ENCODE measurements around the gene OTUD7B.
A peak's percentile ranks its signal among the peaks of the same experiment; 100 is the strongest.
"Not testable (repeated sequence)": the region's sequence is repeated elsewhere in the genome, so short reads cannot be mapped to it uniquely, and the experiment has no call there.

OTUD7B gene

GRCh38 chr1:149957548-149957947 is 53.0 kb downstream of the OTUD7B start:
- not testable (repeated sequence) for DNase-seq (ENCODE audit: low read depth in 1 of 2, low spot score in 1 of 2)

DNA sequence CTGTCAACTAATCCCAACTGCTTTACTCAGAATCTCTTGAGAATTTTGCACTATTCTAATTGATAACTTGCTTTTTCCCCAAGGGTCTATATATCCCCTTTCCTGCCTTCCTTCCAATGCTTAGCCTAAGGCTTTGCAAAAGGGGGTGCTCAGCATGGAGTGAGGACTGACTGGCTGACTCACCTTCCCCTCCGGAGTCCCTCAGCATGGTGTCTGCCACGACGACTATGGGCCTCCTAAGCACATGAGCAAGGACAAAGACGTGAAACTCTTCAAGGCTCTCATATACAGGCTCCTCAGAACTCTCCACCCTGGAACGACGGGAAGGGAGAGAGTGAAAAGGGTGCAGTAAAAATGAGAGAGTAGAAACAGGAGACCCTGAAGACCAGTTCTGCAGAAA is 60.6 kb downstream of the OTUD7B start:
- DNase-seq (ENCODE audit: low read depth in 1 of 2, low spot score in 1 of 2): no peak

DNA sequence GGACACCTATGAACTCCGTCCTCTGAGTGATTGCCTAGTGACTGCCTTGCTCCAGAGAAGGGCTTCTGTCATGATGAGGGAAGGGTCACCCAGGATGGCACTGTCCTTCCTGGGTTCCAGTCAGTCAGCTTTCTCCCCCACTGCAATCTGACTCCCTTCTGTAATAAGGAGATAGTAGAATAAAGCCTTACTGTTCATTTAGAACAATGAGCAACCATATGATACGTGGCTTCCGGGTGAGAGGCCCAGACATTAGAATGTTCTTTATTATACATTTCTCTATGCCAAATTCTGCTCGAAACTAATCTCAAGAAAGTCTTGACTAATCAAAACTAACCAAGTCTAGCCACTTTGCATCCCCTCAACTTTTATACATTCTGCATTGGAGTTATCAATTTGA is 65.3 kb downstream of the OTUD7B start:
- no peak for DNase-seq (ENCODE audit: low read depth in 1 of 2, low spot score in 1 of 2)

DNA sequence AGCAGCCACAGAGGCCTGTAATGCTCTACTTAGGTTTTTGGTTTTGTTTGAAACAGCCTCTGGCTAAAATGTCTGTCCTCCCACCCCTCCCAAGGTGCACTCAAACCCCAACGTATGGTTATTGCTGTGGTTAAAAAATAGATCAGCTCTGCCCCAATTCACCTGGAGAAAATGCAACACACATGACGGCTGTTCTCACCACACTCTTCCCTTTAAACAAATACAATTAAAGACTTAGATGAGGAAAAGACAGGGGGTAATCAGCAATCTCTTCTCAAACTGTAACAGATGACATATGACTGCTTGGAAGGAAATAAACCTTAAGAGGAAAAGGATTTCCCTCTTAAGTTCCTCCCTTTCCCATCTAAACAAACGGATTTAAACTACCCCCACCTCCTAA is 67.6 kb downstream of the OTUD7B start:
- DNase-seq (ENCODE audit: low read depth in 1 of 2, low spot score in 1 of 2): no peak

DNA sequence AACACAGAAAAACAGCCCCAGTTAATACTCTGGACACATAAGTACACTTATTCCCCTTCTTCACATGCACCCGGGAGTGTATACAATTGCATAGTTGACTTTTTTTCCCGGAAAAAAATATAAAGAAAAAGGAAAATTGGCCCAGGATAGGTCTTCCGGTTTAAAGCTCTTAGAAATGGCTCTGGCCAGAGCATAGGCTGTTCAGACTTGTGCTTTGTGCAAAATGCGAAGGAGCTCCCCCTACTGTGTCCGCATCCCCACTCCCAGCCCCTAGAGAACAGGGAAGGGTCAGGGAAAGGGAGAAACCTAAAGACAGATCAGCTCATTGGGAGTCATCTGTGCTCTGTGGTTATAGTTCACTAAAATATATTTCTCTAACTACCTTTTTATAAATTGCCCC is 68.3 kb downstream of the OTUD7B start:
- DNase-seq (ENCODE audit: low read depth in 1 of 2, low spot score in 1 of 2): no peak

DNA sequence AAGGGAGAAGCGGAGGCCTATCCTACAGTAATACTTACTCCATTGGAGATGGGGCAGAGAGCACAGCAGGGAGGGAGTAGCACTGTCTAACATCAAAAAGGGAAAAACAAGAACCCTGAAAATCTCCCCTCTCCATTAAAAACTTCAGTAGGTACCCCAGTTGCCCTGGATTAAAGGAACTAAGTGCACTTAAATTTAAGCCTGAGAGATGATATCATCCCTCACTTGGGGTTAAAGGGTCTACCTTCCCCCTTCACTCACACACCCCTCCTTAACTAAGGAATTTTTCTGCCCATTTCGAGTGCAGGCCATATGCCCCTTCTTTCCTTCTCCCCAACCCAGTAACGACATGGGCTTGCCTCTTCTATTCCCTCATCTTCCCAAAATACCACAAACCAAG is 70.1 kb downstream of the OTUD7B start:
- no peak for DNase-seq (ENCODE audit: low read depth in 1 of 2, low spot score in 1 of 2)

- not testable (repeated sequence) for DNase-seq (ENCODE audit: low read depth in 1 of 2, low spot score in 1 of 2)
These were observed 71.9 kb downstream of the OTUD7B start for GRCh38 chr1:149938668-149939003.

DNA sequence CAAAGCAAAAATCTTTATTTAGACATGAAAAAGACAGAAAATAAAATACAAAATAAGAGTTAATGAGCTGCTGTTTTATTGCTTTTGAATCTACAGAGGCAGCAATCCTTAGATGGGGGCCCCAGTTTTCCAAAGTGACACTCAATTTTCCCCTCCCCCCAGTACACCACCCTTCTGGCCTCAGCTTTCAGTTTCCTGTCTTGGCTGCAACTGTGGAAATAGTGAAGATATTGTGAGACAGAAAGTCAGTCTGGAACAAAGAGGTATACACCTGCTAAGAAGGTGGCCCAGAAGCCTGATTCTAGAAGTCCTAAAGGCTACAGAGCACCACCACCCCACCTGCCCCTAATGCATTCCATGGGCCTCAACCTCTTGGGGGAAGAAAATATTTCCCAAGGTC is 72.8 kb downstream of the OTUD7B start:
- DNase-seq (ENCODE audit: low read depth in 1 of 2, low spot score in 1 of 2): peak in 1 of 2 donors; percentile 34

- no peak for DNase-seq (ENCODE audit: low read depth in 1 of 2, low spot score in 1 of 2)
These were observed 73.4 kb downstream of the OTUD7B start for GRCh38 chr1:149936992-149937705.

DNA sequence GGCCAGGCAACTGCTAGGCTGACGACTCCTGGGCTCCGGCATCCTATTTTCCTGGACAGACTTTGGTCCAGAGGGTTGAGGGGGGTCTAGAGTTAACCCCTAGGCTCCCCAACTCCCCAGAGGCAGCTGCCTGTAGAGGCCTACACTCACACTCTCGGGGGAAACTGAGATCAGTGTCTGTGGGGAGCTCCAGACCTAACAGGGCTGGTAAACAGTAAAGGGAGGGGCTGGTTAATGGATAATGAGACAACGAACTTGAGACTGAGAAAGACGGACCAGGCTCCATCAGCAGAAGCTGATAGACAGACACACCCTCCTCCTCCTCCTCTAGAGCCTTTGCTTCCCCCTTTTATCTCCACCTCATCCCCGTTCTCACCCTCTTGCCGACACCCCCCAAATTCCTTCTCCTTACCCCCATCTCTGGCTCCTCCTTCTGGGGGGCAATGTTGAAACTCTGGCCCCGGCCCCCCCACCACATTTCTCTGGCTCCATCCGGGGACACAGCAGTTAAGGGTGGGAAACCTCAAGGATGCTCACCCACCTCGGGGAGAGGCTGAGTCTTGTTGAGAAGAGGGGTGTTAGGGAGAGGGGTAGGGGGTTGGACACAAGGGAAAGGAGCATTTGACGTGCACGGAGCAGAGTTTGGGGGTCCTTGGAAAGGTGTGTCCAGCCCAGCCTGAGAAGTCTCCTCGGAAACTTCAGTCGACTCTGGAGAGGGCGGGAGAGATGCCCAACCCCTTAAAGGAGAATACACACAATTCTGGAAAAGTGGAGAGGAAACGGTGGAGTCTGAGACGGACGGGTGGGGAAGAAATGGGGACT is 74.1 kb downstream of the OTUD7B start, which contains the start of gene MTMR11:
Gene MTMR11 (minus strand): TSS at position 710 of the 822 bp plus-strand sequence. CDS start 232 bp downstream, at position 478.
- no peak for DNase-seq (ENCODE audit: low read depth in 1 of 2, low spot score in 1 of 2)

- DNase-seq (ENCODE audit: low read depth in 1 of 2, low spot score in 1 of 2): no peak
These were observed 76.2 kb downstream of the OTUD7B start for GRCh38 chr1:149934356-149934755.

GRCh38 chr1:149933208-149933607 is 77.3 kb downstream of the OTUD7B start:
- no peak for DNase-seq (ENCODE audit: low read depth in 1 of 2, low spot score in 1 of 2)

DNA sequence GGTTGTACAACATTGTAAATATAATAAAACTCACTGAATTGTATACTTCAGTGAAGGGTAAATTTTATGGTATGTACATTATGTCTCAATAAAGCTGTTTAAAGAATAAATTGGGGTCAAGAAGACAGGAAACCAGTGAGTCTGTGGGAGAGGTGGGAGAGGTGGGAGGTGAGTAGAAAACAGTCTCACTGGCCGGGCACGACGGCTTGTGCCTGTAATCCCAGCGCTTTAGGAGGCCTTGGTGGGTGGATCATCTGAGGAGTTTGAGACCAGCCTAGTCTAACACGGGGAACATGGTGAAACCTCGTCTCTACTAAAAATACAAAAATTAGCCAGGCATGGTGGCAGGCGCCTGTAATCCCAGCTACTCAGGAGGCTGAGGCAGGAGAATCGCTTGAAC is 78.1 kb downstream of the OTUD7B start:
- no peak for DNase-seq (ENCODE audit: low read depth in 1 of 2, low spot score in 1 of 2)

GRCh38 chr1:149931212-149931790 is 79.2 kb downstream of the OTUD7B start:
- no peak for DNase-seq (ENCODE audit: low read depth in 1 of 2, low spot score in 1 of 2)

GRCh38 chr1:149929856-149930255 is 80.7 kb downstream of the OTUD7B start:
- no peak for DNase-seq (ENCODE audit: low read depth in 1 of 2, low spot score in 1 of 2)

- DNase-seq (ENCODE audit: low read depth in 1 of 2, low spot score in 1 of 2): no peak
These were observed 82.2 kb downstream of the OTUD7B start for GRCh38 chr1:149928401-149928724.

DNA sequence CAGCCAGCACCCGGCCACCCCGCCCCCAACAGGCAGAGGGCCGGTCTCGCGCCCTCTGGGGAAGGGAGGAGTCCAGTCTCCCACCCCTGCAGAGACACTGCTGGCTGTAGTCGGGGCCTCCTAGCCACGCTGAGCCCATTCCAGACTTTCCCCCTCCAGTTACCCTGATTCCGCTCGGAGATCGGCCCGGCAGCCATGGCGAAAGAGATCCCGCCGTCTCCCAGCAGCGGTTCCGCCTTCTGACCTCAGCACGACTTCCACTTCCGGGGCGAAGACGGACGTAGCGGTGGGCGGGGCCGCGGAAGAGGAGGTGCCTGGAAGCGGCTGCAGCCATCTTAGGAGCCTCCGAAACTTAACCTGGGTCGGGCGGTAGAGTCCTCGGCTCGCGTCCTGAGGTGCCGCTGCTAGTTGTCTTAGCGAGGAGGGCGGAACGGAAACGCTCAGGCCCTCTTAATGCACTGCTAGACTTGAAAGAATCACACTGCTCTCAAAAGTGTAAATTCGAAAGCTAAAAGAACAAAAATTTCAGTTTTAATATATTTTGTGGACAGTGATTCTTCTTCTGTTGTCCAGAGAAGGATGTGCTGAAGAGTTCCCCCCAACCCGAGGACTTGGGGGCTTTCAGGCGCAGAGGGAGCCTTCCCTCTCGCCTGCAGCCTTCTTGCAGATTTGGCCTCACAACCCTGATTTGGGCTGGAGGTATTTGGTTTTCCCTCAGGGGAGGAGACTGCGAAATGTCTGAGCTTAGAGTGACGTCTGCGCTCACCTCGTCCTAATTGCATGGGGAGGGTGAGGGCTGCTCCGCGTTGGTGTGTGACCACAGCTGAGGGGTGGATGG is 82.7 kb downstream of the OTUD7B start, which contains the start of gene SF3B4:
Gene SF3B4 (minus strand): TSS at position 241 of the 838 bp plus-strand sequence. CDS start 44 bp downstream, at position 197.
- peak; percentile 89 to 93 for DNase-seq (ENCODE audit: low read depth in 1 of 2, low spot score in 1 of 2)

DNA sequence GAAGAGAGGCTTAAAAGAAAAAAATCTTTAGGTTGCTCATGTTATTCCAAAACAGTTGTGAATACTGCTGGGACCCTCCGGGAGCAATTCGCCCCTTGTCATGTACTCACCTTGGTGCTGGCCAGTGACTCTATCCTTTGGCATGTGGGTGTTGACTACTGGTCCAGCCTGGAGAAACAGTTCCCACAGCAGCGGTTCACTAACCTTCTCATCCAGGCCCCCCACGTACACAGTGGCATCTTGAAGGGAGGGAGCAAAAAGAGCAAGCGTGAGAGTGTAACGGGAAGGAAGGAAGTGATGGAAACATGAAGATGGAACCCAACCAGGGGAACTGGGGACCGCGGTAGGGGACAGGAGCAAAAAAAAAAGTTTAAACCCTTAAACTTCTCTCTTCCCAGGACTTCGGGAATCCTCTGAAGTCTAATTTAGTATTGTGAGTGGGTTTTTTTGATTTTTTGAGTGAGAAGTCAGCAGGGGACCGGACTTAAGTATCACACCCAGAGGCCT is 83.4 kb downstream of the OTUD7B start:
- DNase-seq (ENCODE audit: low read depth in 1 of 2, low spot score in 1 of 2): no peak

GRCh38 chr1:149926296-149926695 is 84.2 kb downstream of the OTUD7B start:
- no peak for DNase-seq (ENCODE audit: low read depth in 1 of 2, low spot score in 1 of 2)

DNA sequence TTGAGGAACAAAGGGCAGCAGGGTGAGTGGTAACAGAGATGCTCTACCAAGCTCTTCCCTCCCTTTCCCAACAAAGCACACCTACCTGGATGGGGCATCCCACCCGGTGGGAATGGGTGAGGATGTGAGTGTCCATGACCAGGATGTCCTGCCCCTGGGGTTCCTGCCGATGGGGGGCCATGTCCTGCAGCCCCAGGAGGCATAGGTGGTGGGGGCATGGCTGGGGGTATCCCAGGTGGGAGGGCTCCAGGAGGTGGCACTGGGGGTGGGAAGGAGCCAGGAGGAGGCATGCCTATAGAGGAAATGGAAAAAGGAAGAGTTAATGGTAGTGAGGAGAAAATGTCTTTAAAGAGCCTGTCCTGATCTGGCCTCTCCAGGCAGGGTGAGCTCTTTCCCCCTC is 84.8 kb downstream of the OTUD7B start:
- no peak for DNase-seq (ENCODE audit: low read depth in 1 of 2, low spot score in 1 of 2)

DNA sequence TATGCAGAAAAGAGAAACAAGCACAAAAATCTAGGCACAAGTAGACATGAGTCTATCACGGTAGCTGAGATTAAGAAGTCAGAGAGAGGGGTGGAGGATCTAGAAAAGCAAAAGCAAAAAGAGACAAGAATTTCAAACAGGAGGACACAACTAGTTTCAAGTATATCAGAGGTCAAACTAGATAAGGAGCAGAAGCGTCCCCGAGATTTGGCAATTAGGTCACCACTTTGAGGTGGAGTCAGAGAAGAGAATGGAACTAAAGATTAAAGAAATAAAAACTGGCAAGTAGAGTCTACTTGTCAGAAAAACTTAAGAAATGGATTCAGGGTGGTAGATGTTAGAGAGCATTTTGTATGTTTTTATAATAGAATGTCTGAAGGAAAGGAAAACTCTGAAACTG is 85.2 kb downstream of the OTUD7B start:
- no peak for DNase-seq (ENCODE audit: low read depth in 1 of 2, low spot score in 1 of 2)

Measured in activated CD4-positive, alpha-beta T cell treated with anti-CD3 and anti-CD28 coated beads, Interleukin-2, amount 50 U/mL, for 24 hours (primary cell).